HK-2 (cell line): ENCODE results near the gene RPL5.

ENCODE experiments used
- DNase-seq: peaks from one replicate; pipeline ENCODE4 v3.0.0-alpha.2; 2018; ENCODE audit not compliant: unreplicated experiment

Gene RPL5

DNA sequence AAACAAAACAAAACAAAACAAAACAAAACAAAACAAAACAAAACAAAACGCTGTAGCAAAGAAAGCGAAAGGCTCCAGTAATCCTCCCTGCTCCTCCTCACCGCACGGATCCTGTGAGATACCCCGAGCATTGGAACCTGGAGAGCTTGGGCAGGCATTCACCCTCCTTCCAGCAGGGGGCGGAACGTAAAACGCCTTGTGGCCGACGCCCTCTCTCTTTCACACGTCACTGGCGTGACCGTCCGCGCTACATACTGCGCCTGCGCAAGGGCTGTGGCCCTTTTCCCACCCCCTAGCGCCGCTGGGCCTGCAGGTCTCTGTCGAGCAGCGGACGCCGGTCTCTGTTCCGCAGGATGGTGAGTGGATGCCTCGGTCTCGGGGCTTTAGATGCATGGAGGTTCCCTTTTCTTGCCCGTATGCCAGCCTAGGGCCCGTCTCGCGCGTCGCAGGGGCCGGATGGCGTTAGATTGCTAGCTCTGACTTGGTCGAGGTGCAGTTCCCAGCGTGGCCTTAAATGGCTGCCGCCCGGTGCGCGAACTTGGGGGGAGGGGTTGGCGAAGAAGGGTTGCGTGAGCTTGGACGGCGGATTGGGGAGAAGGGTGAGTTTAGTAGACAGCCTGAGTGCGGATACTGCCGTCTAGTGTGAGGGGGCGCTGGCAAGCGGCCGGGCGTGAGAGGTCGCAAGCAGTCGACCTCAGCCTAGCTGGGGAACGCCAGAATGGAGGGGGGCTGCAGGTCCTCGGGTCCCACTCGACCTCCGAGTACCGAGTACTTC, at the start of gene RPL5:
Gene RPL5, plus strand, starts transcription at position 279 of the 775 bp plus-strand sequence. Its CDS starts 75 bp downstream, at position 354.
- peak; percentile 98 for DNase-seq

DNA sequence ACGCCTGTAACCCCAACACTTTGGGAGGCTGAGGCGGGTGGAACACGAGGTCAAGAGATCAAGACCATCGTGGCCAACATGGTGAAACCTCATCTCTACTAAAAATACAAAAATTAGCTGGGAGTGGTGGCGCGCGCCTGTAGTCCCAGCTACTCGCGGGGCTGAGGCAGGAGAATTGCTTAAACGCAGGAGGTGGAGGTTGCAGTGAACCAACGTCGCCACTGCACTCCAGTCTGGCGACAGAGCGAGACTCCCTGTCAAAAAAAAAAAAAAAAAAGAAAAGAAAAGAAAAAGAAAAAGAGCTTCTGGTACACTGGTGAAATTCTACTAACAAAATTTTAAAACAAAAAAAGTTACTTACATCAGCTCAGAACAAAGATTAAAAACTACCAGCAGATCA, 48.3 kb upstream of the RPL5 start:
- DNase-seq, result peak; percentile 8

DNA sequence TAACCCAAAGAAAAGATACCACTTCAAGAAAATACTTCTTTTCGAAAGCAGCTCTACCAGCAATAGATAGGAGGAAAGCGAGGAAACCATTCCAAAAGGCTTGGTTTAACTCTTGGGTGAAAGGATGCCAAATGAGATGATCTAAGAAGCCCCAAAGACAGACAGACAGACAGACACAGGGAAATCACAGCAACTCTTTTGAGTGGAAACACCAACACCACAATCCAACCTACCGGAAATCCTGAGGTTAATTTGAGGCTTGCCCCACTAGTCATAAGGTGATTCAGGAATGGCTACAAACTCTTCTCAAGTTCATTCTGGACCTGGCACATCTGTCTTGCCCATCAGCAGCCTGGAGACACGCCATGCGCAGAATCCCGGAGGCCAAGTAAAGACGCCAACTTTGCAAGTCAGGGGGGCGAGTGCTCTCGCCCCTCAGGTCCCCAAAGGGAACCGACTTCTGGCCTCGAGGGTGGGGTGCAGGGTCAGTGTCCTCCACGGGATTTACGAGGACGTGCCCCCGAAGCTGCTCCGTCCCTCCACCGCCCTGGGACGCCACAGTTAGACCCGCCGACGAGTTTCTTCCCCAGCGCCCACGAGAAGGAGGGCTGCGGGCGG, 47.7 kb upstream of the RPL5 start:
- peak; percentile 41 for DNase-seq

DNA sequence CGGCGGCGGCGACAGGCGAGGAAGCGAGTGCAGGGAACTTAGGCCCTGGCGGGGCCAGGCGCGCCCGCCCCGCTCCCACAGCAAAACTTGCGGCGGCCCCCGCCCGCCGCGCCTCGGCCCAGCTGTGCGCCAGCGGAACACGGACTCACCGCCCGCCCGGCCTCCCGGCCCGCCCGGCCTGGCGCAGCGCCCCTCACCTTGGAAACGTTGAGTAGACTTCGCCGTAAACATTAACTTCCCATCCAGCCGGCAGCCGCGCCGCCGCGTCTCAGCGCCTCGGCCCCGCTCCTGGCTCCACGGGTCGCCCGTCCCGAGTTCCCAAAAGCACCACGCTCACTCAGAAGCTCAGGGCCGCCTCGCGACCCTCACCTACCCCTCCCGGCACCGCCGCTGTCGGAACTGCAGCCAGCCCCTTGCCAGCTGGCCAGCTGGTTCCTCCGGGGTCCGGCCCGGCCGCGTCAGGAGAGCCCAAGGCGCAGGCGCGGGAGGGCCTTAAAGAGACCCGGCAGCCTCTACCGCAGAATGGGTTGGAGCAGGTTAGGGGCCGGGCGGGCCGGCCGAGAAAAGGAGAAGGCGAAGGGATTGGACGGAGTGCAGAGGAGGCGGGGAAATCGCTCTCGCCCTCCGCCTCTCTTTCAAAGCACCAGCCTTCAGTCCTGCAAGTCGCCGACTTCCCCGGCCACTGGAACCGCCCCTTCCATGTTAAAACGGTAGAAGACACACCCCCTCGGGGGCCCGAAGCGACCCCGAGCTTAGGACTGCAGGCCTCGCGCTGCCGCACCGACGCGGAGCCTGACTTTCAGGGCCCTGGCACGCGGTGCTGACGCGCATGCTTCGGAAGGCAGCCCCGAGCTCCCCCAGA, 47.0 kb upstream of the RPL5 start, which contains the start of gene EVI5:
Gene EVI5, minus strand, starts transcription at position 470 of the 862 bp plus-strand sequence. CDS start 48,562 bp downstream, outside the sequence.
- peak; percentile 94 for DNase-seq

DNA sequence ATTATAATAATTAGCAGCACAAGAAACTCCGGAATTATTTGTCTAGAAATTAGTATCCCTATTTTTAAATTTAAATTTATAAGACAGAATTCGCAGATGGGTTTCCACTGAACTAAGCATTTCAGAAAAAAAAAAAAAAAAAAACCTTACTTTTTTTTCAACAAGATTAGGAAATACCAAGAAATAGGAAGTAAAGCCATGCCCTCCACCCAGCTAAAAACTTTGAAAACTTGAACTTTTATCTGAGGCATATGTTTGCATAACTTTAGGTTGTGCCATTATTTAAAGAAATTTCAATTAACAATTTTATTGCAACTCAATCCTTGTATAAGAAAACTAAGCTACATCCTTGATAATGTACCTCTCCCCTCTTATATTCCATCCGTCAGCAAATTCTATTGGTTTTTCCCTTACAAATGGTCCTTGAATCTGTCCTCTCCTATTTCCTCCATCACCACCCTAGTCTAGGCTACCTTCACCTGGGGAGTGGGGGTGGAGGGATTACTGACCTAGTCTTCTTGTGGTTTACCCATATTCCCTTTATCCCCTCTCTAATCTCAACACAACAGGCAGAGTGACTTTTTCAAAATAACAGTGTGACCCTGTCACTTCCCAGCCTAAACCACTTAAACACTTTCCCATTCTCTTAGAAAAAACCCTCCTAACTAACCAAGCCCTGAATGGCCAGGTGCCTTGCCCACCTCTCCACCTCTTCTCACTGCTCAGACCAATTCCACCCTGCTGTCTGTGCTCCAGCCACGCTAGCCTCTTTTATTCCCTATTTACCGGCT, 45.5 kb upstream of the RPL5 start:
- DNase-seq, result no peak

DNA sequence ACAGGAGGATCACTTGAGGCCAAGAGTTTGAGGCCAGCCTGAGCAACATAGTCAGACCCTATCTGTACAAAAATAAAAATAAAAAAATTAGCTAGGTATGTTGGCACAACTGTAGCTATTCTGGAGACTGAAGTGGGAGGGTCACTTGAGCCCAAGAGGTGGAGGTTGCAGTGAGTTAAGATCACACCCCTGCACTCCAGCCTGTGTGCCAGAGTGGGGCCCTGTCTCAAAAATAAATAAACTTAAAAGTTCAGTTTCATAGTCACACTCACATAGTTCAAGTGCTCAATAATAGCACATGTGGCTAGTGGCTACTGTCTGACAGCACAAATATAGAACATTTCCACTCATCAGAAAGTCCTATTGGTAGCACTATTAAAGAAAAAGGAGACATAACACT, 41.8 kb upstream of the RPL5 start:
- DNase-seq, result no peak

DNA sequence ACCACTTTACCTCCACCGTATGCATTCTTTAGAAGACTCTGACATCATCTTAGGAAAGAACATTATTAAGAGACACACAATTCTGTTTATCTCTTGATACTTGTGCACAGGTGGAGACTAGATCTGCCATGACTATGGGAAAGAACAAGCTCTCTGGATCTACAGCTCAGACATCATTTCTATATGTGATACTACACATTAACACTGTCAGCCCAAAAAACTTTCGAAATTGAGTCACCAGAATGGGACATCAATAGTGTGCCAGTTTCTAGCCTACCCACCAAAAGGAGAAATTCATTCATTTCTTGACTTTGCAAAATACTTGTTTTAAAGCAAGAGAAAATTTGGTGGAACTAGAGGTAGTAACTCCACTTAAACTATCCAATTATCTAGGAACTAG, 41.0 kb upstream of the RPL5 start:
- no peak for DNase-seq

DNA sequence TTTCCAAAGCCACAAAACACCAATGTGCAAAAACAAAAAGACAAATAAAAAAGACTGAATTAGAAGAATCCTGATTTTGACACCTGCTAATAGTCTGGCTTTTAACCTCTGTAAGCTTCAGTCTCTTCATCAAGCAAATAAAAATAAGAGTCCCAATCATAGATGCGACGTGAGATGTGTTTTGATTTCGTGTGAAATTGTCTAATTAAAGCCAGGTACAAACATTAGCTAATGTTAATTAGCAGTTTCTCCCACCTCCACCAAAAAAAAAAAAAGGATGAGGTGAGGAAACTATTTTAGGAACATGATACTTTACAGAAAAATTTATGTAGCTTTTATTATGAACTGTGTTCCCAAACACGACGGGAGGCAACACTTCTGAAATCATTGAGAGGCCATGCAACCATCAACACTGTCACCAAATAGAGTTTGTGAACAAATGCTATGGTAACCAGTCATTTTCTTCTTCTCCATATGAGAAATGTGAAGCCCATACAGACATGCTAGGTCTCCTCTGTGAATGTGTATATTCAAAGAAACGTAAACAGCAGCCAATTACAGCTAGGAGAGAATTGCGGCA, 40.3 kb upstream of the RPL5 start:
- no peak for DNase-seq

DNA sequence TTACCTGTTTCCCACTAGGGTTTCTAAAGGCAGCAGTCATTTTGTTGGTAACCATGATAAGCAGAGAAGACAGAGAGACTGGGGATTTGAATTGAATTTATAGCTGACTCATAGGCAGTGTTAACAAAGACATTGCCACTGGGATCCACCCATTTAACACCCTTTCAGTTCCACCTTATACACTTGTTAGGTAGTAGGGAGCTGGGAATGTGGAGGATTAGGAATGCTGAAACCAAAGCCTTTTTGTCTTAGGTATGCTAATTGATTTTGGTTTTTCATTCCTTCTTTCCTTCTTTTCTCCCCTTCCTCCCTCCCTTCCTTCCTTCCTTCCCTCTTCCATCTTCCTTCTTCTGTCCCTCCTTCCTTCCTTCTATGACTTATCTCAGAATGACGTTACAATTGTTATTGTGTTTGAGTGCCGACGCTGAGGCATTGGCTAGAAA, 39.5 kb upstream of the RPL5 start:
- no peak for DNase-seq

DNA sequence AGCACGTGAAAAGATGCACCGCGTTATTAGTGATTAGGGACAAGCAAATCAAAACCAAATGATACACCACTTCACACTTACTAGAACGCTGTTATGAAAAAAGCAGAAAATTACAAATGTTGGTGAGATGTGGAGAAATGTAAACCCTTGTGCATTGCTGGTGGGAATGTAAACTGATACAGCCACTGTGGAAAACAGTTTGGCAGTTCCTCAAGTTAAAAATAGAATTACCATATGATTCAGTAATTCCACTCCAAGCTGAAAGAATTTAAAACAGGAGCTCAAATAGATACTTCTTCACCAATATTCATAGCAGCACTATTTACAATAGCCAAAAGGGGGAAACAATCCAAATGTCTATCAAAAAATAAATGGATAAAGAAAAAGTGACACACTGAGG, 36.7 kb upstream of the RPL5 start:
- no peak for DNase-seq

DNA sequence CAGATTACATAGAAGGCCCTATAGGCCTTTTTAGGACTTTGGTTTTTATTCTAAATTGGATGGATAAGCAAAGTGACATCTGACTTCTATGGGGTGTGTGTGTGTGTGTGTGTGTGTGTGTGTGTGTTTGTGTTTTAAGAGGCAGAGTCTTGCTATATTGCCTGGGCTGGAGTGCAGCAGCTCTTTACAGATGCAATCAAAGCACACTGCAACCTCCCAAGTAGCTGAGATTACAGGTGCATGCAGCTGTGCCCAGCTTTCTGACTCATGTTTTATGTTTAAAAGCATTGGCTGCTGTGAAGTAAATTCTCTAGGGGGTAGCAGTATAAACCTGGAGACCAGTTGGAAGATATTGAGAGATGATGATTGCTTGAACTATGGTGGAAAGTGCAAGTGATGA, 34.5 kb upstream of the RPL5 start:
- DNase-seq, result no peak

DNA sequence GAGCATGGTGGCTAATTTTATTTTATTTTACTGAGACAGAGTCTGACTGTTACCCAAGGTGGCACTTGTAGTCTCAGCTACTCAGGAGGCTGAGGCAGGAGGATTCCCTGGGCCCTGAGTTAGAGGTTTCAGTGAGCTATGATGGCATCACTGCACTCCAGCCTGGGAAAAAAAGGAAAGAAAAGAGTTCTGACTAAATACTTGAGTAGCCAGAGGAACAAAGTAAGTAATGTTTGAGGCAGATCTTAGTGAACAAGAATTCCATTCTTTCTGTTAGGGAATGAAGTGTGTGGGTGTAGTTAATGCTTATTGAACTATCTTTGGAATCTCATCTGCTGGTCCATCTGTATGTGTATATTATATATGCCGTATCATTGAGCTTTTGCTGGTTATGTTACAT, 33.9 kb upstream of the RPL5 start:
- DNase-seq, result no peak

DNA sequence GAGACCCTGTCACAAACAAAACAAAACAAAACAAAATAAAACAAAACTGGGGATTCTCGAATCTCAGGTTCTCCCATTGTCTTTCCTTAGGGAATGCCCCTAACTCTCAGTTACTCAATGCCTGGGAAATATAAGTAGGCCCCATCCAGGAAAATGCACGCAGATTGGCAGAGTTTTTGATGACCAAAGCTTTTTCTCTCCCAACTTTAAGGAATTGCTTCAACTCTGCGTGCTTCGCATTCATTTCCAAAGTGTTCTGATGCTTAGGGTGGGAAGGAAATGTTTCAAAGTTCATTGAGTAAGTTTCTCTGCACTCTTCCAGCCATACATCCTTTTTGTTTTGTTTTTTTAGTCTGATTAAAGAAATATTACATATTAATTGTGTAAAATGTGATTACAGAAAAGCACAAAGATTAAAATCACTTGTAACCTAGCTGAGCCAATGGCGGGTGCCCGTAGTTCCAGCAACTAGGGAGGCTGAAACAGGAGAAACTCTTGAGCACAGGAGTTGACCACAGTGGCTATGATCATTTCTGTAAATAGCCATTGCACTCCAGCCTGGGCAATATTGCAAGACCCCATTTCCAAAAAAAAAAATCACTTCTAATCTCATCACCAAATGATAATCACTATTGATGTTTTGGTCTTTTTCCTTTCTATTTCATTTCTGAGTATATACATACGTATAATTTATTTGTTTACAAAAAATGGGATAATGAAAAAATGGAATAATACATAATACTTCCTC, 28.5 kb upstream of the RPL5 start:
- no peak for DNase-seq

DNA sequence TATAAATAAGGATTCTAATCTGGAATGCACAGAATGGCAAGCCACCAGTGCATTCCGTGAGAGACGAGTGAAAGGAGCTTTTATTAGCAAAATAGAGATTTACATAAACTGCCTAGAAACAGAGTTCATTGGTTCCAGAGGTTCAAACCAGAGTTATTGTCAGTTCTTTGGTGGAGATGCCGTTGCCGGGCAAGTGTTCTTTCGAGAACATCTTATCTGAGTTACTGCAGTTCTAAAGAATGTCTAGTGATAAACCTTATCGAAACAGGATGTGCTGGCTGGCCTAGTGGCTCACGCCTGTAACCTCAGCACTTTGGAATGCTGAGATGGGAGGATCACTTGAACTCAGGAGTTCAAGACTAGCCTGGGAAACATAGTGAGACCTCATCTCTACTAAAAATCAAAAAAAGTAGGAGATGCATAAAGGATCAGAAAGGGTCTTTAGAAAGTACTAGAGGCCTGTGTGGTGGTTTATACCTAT, 27.1 kb upstream of the RPL5 start:
- peak; percentile 45 for DNase-seq

DNA sequence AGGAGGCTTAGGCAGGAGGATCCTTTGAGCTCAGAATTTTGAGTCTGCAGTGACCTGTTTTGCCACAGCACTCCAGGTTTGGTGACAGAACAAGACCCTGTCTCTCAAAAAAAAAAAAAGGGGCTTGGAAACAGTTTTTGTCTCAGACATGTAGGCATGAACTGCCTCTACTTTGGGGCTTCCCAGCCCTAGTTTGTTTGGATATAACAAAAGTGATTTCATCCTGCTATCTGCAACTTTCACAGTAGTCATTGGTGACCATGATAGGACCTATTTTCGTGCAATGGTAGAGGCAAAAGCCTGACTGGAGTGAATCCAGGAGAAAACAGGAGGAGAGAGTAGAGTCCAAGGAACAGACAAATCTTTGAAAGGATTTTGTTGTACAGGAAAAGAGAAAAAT, 26.6 kb upstream of the RPL5 start:
- DNase-seq, result no peak

DNA sequence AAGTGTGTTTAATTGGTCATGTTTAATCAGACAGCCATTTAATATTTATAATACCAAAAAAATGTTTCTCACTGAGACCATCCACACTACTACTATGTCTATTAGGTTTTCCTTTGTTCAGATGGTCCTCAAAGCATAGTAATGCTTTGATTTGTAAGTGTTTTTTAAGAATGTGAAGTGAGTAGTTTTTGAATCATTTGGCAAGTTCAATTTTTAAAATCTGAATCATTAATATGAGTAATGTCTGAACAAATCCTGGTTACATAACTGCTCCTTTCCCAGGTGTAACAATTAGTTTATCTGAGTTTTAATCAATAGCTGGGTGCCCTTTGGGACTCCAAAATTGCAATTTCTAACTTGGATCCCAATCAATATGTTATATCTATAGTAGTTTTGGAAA, 23.5 kb upstream of the RPL5 start:
- no peak for DNase-seq

DNA sequence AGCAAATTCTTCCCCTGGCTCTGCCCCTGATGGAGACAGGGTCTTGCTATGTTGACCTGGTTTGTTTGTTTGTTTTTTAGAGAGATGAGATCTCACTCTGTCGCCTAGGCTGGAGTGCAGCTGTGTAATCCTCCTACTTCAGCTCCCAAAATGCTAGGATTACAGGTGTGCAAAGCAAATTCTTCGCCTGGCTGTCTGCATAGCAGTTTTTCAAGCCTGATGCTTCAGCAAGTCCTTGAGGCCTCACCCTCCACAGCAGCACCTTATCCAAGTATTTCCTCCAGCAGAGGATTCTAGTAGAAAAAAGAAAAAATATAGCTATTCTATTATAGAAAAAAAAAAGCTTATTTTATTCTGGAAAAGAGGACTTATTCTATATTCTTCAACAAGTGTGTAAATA, 15.1 kb upstream of the RPL5 start:
- no peak for DNase-seq

DNA sequence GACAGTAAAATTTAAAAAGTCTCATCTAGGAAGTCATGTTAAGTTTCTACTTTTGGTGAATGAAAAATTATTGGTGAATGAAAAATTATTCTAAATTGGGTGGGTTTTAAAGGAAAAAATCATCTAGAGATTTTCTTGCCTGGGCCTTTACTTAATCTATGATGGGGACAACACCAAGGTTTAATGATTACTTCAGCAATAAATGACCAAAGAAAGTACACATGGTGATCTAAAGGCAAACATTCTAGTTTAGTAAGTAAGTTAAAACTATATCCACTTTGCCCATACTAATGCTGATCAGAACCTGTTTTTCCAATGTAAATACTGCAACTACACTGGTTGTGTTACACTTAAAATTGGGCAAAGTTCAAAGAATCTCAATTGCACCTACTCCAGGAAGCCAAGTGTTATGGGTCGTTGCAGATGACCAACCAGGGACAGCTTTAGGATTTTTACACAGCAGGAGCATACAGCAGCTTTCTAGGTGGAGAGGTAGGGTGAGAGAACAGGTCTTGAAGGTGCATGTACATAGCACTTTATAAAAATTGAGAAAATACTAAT, 14.6 kb upstream of the RPL5 start:
- DNase-seq, result no peak

DNA sequence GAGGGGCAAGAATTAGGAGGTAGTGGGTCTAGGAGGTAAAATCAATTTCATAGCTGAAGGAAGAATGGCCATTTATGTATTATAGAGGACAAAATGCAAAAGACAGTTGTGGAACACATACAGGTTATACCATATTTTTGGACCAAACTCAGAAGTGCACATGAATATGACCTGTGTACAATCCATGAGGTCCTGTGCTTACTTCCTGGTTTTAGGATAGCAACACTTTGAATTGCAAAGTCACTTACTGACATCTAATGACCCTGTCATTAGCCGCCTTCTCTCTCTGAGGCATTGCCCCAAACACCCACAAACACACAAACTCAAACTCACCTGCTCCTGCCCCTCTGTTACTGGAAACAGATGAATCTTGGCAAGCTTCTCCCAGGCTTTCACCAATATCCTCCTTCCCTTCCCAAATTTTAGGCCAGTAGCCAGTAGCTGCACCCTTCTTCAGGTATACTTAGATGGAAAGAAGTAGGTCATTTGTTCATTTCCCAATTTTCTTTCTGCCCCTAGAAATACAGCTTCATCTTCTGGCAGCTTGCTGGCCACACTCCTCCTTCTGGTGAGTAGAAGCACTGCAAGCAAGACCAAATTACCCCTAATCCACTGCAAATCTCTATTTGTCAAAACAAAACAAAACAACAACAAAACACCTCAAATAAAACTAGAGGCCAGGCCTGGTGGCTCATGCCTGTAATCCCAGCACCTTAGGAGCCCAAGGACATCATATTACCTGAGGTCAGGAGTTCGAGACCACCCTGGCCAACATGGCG, 13.7 kb upstream of the RPL5 start:
- no peak for DNase-seq
